GM08714 (cell line): ENCODE measurements around the gene TMEM201.

Experiments
- H3K4me3 ChIP-seq: fragments of 200-500 bp; sonication (Bioruptor generic); 2 replicates; pipeline ENCODE4 v1.5.1; 2014; ENCODE audit warnings: mild to moderate bottlenecking, low read length, inconsistent platforms
- ZNF274 ChIP-seq: IDR thresholded peaks from 2 replicates; pipeline ENCODE4 v1.6.1; 2012; ENCODE audit warnings: mild to moderate bottlenecking, low read depth, low read length

TMEM201 gene

GRCh38 chr1:9592510-9593075 lies 3.9 kb downstream of the TMEM201 start:
- TF ChIP-seq ZNF274, result no peak
- H3K4me3 ChIP-seq, result no peak overlapping the region

GRCh38 chr1:9593147-9593491 lies 4.4 kb downstream of the TMEM201 start:
- TF ChIP-seq ZNF274, result no peak
- H3K4me3 ChIP-seq, result no peak overlapping the region

- TF ChIP-seq ZNF274, result no peak
- H3K4me3 ChIP-seq, result no peak overlapping the region
These were observed 5.1 kb downstream of the TMEM201 start for GRCh38 chr1:9593492-9594465.

- no peak overlapping the region for H3K4me3 ChIP-seq
- TF ChIP-seq ZNF274, result no peak
These were observed 5.9 kb downstream of the TMEM201 start for GRCh38 chr1:9594471-9595155.

- no peak overlapping the region for H3K4me3 ChIP-seq
- no peak for TF ChIP-seq ZNF274
These were observed 6.7 kb downstream of the TMEM201 start for GRCh38 chr1:9595156-9595967.

- no peak overlapping the region for H3K4me3 ChIP-seq
- no peak for TF ChIP-seq ZNF274
These were observed 7.2 kb downstream of the TMEM201 start for GRCh38 chr1:9595968-9596340.

GRCh38 chr1:9596415-9597123 lies 7.9 kb downstream of the TMEM201 start:
- no peak for TF ChIP-seq ZNF274
- H3K4me3 ChIP-seq, result no peak overlapping the region

- no peak for TF ChIP-seq ZNF274
- no peak overlapping the region for H3K4me3 ChIP-seq
These were observed 8.9 kb downstream of the TMEM201 start for GRCh38 chr1:9597361-9598315.

GRCh38 chr1:9598316-9598700 lies 9.6 kb downstream of the TMEM201 start:
- no peak overlapping the region for H3K4me3 ChIP-seq
- TF ChIP-seq ZNF274, result no peak

GRCh38 chr1:9599741-9600140 lies 11.0 kb downstream of the TMEM201 start:
- H3K4me3 ChIP-seq, result no peak overlapping the region
- no peak for TF ChIP-seq ZNF274

GRCh38 chr1:9600861-9601834 lies 12.4 kb downstream of the TMEM201 start:
- TF ChIP-seq ZNF274, result no peak
- no peak overlapping the region for H3K4me3 ChIP-seq
